Activated CD8-positive, alpha-beta memory T cell treated with anti-CD3 and anti-CD28 coated beads for 48 hours (primary cell): ENCODE measurements around the gene C9orf85.
"Not testable (repeated sequence)": the region's sequence is repeated elsewhere in the genome, so short reads cannot be mapped to it uniquely, and the experiment has no call there.

ENCODE experiments used
- DNase-seq, 3 experiments: peaks; one replicate each; pipeline ENCODE4 v3.0.0-alpha.2; 2020; ENCODE audit warnings: low read depth in 2 of 3, low spot score in 2 of 3

The C9orf85 gene

DNA sequence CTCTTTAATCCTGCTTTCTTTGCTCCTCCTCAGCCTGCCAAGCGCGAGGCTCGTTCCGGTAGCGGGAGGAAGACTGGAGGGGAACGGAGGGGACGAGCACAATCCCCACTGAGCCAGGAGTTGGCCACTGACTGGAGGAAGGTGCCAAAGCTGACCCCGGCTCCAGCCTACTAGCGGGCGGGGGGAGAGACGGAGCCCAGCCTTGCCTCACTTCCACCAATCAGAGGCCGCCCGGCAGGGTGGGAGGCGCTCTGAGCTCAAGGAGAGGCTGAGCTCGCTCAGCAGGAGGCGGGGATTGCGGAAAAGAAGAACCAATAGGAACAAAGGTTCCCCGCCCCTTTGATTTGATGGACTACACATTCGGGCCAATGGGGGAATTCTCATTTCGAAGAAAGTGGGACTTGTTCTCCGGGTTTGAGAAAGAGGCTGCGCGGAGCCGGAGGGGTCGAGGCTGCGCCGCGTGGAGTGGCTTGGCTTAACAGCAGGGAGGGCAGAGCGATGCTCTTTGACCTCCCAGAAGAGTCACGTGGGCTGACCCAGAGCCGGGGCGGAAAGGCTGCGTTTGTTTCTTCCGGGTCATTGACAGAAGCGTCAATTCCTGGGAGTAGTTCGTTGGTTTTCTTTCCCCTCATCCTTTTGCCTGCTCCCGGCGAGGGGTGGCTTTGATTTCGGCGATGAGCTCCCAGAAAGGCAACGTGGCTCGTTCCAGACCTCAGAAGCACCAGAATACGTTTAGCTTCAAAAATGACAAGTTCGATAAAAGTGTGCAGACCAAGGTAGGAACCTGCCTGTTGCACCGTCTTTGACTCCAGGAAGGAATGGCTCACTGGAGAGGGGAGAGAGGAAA is at the start of gene C9orf85, which contains the start of gene ABHD17B:
Gene C9orf85 (plus strand): TSS at position 579 of the 847 bp plus-strand sequence. CDS start 96 bp downstream, at position 675.
Gene ABHD17B (minus strand): TSS at position 133 of the 847 bp plus-strand sequence. CDS start 36,113 bp downstream, outside the sequence.
- peak; percentile 79 to 90 (median 86) for DNase-seq

GRCh38 chr9:71863631-71864030 is 47.8 kb upstream of the C9orf85 start:
- DNase-seq = no peak

DNA sequence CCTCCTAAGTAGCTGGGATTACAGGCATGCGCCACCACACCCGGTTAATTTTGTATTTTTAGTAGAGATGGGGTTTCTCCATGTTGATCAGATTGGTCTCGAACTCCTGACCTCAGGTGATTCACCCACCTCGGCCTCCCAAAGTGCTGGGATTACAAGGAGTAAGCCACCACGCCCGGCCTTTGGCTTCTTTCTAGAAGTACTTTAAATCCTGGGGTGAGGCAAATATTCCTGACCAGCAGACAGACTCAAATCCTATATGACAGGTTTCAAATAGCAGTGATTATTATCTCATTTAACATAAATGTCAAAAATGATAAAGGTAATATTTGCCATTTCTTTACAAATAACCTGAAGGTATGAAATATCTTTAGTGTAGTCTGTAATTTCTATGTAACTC is 36.1 kb upstream of the C9orf85 start:
- DNase-seq = no peak

DNA sequence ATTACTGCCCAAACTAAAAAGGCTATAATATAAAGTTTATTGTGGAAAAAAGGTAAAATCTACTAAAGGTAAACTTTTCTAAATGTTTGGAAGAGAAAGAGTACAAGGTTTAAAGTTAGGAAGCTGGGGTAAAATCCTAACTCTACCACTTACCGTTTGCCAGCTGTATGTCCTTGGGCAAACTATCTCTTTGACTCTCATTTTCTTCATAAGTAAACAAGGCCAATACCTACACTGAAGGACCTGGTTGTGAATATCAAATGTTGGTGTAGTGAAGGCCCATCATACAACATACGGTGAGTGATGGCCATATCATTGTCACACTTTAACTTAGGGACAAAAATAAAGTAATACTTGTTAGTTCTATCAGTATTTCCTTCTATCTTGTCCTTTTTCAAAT is 35.3 kb upstream of the C9orf85 start:
- DNase-seq = no peak

GRCh38 chr9:71876829-71877228 is 34.6 kb upstream of the C9orf85 start:
- no peak for DNase-seq

DNA sequence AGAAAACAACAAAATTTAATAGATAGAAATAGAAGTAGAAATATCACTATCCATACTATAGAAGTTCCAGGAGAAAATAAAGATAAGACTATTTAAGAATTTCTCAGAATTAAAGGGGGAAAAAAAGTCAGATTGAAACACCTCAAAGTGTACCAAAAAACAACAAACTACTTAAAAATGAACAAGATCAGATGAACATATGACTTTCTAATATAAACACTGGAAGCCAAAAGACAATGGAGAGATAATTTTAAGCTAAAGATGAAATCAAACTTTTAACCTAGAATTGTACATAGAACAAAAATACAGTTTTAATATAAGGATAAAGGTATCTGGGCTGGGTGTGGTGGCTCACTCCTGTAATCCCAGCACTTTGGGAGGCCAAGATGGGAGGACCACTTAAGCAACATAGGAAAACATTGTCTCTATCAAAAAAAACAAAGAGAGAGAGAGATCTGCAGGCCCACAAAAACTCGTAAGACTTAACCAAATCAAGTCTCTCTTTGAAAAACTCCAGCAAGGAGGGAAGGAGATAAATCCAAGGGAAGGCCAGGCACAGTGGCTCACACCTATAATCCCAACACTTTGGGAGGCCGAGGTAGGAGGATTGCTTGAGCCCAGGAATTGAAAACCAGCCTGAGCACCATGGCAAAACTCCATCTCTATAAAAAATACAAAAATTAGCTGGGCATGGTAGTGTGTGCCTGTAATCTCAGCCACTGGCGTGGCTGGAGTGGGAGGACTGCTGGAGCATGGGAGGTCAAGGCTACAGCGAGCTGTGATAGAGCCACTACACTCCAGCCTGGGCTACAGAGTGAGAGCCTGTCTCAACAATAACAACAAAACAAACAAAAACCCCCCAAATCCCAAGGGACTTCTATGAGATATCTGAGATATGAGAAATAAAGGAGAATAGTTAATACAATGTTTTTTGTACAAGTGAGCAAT is 32.8 kb upstream of the C9orf85 start:
- DNase-seq = no peak

- DNase-seq = no peak
Observed at GRCh38 chr9:71879644-71880174, 31.7 kb upstream of the C9orf85 start.

DNA sequence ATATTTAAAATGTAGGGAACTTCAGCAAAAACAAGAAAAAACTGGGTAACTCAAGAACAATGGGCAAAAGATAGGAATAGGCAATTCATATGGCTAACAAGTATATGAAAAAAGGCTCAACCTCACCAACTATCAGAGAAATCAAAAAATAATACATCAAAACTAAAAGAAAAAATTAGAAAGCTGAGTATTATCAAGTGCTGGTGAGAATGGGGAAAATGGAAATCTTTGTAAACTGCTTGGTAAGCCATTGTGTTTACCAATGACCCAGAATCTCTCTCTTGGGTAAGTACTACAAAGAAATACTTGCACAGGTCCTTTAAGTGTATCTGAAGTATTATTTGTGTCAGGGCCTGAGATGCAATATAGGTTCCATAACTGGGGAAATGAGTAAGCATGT is 27.4 kb upstream of the C9orf85 start:
- no peak for DNase-seq

GRCh38 chr9:71885467-71885866 is 26.0 kb upstream of the C9orf85 start:
- DNase-seq = no peak

DNA sequence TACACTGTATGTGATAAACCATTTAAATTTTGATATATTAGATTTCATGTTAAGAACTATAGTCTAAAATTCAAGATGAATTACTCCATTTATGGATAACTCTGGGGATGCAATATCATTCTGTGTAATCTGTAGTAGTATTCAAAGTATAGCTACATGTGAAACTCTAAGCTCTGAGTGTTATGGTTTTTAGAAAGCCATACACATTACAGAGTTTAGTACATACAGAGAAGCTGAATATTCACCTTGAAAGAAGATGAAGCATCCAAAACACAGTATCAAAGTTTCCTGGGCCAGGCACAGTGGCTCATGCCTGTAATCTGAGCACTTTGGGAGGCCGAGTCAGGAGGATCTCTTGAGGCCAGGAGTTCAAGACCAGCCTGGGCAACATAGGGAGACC is 25.4 kb upstream of the C9orf85 start:
- DNase-seq = no peak

GRCh38 chr9:71886541-71886940 is 24.9 kb upstream of the C9orf85 start:
- no peak for DNase-seq

DNA sequence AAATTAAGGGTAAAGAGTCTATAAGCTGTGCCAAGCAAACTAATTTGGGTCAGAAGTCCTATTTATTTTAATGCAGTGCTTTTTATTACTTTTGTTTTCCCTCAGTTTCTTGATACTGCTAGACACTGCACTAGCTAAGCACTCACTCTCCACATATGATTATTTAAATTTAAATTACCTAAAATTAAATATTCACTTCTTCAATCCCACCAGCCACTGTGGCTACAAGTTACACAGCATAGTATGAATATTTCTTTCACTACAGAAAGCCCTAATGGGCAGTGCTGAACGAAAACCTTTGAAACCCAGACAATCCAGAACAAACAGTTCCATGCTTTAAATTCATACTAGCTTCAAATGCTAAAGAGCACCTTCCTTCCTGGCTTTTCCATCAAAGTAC is 24.1 kb upstream of the C9orf85 start:
- DNase-seq = no peak

DNA sequence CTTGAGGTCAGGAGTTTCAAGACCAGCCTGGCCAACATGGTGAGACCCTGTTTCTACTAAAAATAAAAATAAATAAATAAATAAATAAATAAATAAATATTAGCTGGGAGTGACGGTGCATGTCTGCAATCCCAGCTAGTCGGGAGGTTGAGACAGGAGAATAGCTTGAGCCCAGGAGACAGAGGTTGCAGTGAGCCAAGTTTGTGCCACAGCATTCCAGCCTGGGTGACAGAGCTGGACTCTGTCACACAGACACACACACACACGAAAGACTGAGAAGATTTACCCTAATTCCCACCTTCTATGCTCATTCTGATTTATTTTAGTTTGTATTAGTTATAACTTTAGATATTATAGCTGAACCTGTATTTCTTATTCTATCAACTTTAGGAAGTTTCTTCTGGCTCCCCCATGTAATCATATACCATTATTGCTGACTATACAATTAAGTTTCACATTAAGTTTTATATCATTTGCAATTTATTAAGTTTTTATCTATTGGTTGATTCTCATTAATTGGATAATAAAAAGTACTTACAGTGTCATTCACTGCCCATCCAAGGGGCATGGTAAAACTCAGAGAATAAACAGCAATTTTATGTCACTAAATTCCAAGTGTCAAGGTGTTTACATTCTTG is 21.3 kb upstream of the C9orf85 start:
- no peak for DNase-seq

- no peak for DNase-seq
Observed at GRCh38 chr9:71891557-71892189, 19.8 kb upstream of the C9orf85 start.

DNA sequence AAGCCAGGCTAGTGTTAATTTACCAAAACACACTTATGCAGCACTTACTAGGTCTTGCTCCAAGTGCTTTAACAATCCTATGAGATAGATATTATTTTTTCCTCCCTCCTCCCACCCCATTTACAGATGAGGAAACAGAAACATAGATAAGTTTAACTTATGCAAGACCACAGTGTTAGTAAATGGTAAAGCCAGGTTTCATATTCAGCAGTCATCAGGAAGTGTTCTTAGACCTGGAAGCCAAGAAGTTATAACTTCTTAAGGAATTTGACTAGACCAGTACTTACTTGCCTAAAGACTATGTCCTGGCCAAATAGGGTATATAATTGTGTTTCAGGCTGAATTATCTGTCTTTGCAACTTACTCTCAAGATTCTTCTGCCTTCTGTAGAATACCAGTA is 16.3 kb upstream of the C9orf85 start:
- no peak for DNase-seq

DNA sequence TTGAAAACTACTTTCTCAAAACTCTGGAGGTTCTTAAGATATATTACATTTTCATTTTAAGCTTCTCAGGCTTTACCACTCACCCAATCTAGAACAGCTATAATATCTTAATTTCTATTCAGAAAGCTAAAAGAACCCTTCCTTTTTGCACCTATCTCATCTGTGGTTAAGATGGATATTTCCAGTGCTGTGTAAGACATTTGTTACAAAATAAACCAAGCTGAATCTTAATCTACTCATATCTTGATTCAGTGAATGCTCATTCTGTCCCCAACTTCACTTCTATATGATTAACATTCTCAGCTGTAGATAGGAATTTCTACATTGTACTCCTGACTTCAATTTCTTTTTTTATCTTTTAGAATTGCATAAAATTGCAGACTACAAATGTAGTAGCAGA is 15.5 kb upstream of the C9orf85 start:
- DNase-seq = no peak

GRCh38 chr9:71896761-71897160 is 14.7 kb upstream of the C9orf85 start:
- no peak for DNase-seq

DNA sequence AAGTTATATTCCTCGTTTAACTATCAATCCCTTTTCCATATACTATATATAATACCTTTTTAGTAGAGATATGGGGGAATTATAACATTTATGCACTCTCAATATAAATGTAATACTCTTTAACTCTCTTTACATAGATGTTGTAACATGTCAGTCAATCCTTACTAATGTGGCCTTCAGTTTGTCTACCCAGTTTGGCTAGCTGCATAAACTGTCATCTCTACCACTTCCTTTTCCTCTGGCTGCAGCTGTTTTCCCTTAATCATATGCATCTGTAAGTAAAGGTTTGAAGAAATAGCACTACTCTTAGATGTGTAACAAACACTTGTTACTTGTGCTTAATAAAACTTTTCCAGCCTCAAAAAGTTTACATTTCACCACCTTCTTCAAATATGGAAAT is 13.9 kb upstream of the C9orf85 start:
- DNase-seq = no peak

GRCh38 chr9:71898756-71899155 is 12.7 kb upstream of the C9orf85 start:
- DNase-seq = not testable (repeated sequence)
